HepG2 (cell line): ENCODE measurements around the gene L3MBTL4. TPM values are rescaled to one million over a fixed set of nuclear protein-coding genes. Genes with fewer than 3 reads are reported as not detected.

Experiments used
- EP300 ChIP-seq, 3 experiments: sonication (generic) in 1 of 3; formaldehyde crosslinking in 1 of 3; IDR thresholded peaks; 2 replicates each; pipeline versions ENCODE4 v1.5.1 to v1.6.1; 2011 to 2020; ENCODE audit warnings: low read depth in 2 of 3, low read length in 2 of 3, borderline replicate concordance in 1 of 3, improper control_type of control experiment in 1 of 3, mild to moderate bottlenecking in 1 of 3, missing genetic modification reagents in 1 of 3, moderate library complexity in 1 of 3
- GATAD1 ChIP-seq: IDR thresholded peaks from 2 replicates; pipeline ENCODE4 v1.6.1; 2016; ENCODE audit warnings: missing genetic modification reagents, missing compliant biosample characterization
- HNF4G ChIP-seq, 2 experiments: sonication (generic) in 1 of 2; formaldehyde crosslinking in 1 of 2; IDR thresholded peaks; 2 replicates each; pipeline versions ENCODE4 v1.4.0 to v1.6.1; 2011 to 2020; ENCODE audit warnings: borderline replicate concordance in 2 of 2, low read depth in 2 of 2, mild to moderate bottlenecking in 2 of 2, low read length in 1 of 2, missing genetic modification reagents in 1 of 2, moderate library complexity in 1 of 2
- HNRNPK ChIP-seq: fragments of 200-400 bp; formaldehyde crosslinking; IDR thresholded peaks from 2 replicates; pipeline ENCODE4 v1.6.1; 2018; ENCODE audit warnings: low read length, low read depth, moderate library complexity, mild to moderate bottlenecking; ENCODE audit not compliant: poor library complexity, severe bottlenecking
- HOXA7 ChIP-seq: sonication (generic); formaldehyde crosslinking; IDR thresholded peaks from 2 replicates; pipeline ENCODE4 v1.8.1; 2022; ENCODE audit warnings: mild to moderate bottlenecking, missing genetic modification reagents, moderate library complexity
- MAFG ChIP-seq: sonication (generic); formaldehyde crosslinking; IDR thresholded peaks from 2 replicates; pipeline ENCODE4 v1.5.1; 2020; ENCODE audit warnings: mild to moderate bottlenecking, missing genetic modification reagents
- MXD4 ChIP-seq: IDR thresholded peaks from 2 replicates; pipeline ENCODE4 v1.6.1; 2016; ENCODE audit warnings: mild to moderate bottlenecking, missing biosample characterization, missing genetic modification reagents
- NFIC ChIP-seq: IDR thresholded peaks from 2 replicates; pipeline ENCODE4 v1.6.1; 2012; ENCODE audit warnings: mild to moderate bottlenecking, low read length, inconsistent platforms
- SRSF4 ChIP-seq: fragments of 200-400 bp; formaldehyde crosslinking; IDR thresholded peaks from one replicate; pipeline ENCODE4 v1.6.1; 2018; ENCODE audit warnings: mild to moderate bottlenecking, low read depth, low read length, moderate library complexity; ENCODE audit not compliant: poor library complexity, severe bottlenecking
- TCF7L2 ChIP-seq: IDR thresholded peaks from 2 replicates; pipeline ENCODE4 v1.6.1; 2011; ENCODE audit warnings: mild to moderate bottlenecking, low read depth, low read length, moderate library complexity
- ZC3H4 ChIP-seq: sonication (generic); formaldehyde crosslinking; IDR thresholded peaks from 2 replicates; pipeline ENCODE4 v1.4.0; 2020; ENCODE audit warnings: missing genetic modification reagents, borderline replicate concordance
- ZFYVE20 ChIP-seq: sonication (generic); formaldehyde crosslinking; IDR thresholded peaks from 2 replicates; pipeline ENCODE4 v1.8.0; 2023; ENCODE audit warnings: low read depth, mild to moderate bottlenecking, moderate library complexity, missing genetic modification reagents, borderline replicate concordance
- ZNF282 ChIP-seq: fragments of 450-650 bp; IDR thresholded peaks from 2 replicates; pipeline ENCODE4 v1.6.1; 2018; ENCODE audit not compliant: partially characterized antibody
- ZNF30 ChIP-seq: sonication (generic); formaldehyde crosslinking; IDR thresholded peaks from 2 replicates; pipeline ENCODE4 v1.5.0; 2020; ENCODE audit warnings: mild to moderate bottlenecking, missing genetic modification reagents
- ZNF326 ChIP-seq: sonication (generic); formaldehyde crosslinking; IDR thresholded peaks from 2 replicates; pipeline ENCODE4 v1.4.0; 2020; ENCODE audit warnings: missing genetic modification reagents, borderline replicate concordance
- ZNF333 ChIP-seq: sonication (generic); formaldehyde crosslinking; IDR thresholded peaks from 2 replicates; pipeline ENCODE4 v1.4.0; 2020; ENCODE audit warnings: mild to moderate bottlenecking, missing genetic modification reagents, borderline replicate concordance
- ZNF552 ChIP-seq: sonication (generic); formaldehyde crosslinking; IDR thresholded peaks from 2 replicates; pipeline ENCODE4 v1.9.0; 2022; ENCODE audit warnings: missing genetic modification reagents, mild to moderate bottlenecking, borderline replicate concordance
- ZNF652 ChIP-seq: IDR thresholded peaks from 2 replicates; pipeline ENCODE4 v1.6.1; 2016; ENCODE audit warnings: low read depth, borderline replicate concordance
- ZNF672 ChIP-seq: sonication (generic); formaldehyde crosslinking; IDR thresholded peaks from 2 replicates; pipeline ENCODE4 v1.8.1; 2022; ENCODE audit warnings: missing genetic modification reagents
- ZNF674 ChIP-seq: sonication (generic); formaldehyde crosslinking; IDR thresholded peaks from 2 replicates; pipeline ENCODE4 v1.5.0; 2020; ENCODE audit warnings: low read depth, mild to moderate bottlenecking, missing genetic modification reagents
- polyA plus RNA-seq, 8 experiments: library from polyadenylated mRNA; depleted of rRNA in 3 of 8; stranded (reverse) in 7 of 8; unstranded in 1 of 8; fragments of >200 nt; fragmentation: Illumina TruSeq in 4 of 8; extraction: Trizol in 4 of 8; gene quantifications; 2 replicates each; pipeline versions ENCODE4 v1.2.1 to v1.2.3, GENCODE V29; 2011 to 2016; ENCODE audit warnings: low read depth in 4 of 8, missing spikeins in 1 of 8, mixed read lengths in 1 of 8; ENCODE audit not compliant: insufficient read depth in 1 of 8
- total RNA-seq, 5 experiments: library from RNA; depleted of rRNA; stranded (reverse); fragments of >200 nt; fragmentation: Illumina TruSeq; extraction: Trizol; gene quantifications; 2 replicates each; pipeline ENCODE4 v1.2.3, GENCODE V29; 2016; ENCODE audit warnings: low read depth in 1 of 5
- TF ChIP-seq, protein P1 (sequence below): IDR thresholded peaks from 2 replicates; pipeline ENCODE4 v1.4.0; 2020; ENCODE audit warnings: mild to moderate bottlenecking, missing genetic modification reagents
- TF ChIP-seq, protein P2 (sequence below): IDR thresholded peaks from 2 replicates; pipeline ENCODE4 v1.6.1; 2016; ENCODE audit warnings: mild to moderate bottlenecking
- TF ChIP-seq, protein P3 (sequence below): sonication (generic); formaldehyde crosslinking; IDR thresholded peaks from 2 replicates; pipeline ENCODE4 v1.5.0; 2020; ENCODE audit warnings: missing genetic modification reagents

The L3MBTL4 gene
- total and polyA plus RNA-seq, 2 of the 13 experiments (the other 11 are each of a cell fraction or from before 2014, with no cell fraction given): 10.8 to 13.3 TPM

DNA sequence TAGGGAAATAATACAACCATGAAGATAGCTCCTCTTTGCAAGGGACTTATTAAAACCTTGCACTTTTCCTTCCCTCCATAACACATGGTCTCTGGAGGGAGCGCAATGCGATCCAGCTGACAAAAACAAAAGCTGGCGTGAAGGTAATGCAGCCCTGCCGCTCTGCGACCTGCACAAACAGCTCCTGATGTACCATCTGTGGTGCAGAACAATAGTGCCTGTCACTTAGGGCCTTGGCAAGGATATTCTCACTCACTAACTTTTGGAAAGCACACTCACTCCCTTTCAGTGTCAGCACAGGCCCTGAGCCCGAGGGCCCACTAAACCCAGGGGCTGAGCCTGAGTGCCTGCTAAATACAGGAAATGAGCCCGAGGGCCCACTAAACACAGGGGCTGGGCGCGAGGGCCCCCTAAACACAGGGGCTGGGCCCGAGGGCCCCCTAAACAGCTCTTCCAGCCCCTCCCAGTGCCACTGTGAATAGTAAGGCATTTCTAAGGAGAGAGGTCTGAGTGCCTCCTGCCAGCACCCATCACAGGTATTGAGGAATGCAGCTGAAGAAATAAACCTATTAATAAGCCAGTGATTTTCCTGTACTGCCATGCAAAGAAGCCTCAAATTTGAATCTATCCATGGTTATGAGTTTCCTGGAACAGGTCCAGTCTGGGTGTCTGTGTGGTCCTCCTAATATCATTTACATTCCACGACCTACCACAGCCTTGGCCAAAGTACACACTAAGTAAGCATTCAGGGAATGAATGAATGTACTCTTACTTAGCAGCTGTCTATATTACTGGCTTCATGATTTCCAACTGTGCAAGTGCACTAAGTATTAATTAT is 9.3 kb downstream of the L3MBTL4 start (continued):
- TF ChIP-seq, protein P1, sequence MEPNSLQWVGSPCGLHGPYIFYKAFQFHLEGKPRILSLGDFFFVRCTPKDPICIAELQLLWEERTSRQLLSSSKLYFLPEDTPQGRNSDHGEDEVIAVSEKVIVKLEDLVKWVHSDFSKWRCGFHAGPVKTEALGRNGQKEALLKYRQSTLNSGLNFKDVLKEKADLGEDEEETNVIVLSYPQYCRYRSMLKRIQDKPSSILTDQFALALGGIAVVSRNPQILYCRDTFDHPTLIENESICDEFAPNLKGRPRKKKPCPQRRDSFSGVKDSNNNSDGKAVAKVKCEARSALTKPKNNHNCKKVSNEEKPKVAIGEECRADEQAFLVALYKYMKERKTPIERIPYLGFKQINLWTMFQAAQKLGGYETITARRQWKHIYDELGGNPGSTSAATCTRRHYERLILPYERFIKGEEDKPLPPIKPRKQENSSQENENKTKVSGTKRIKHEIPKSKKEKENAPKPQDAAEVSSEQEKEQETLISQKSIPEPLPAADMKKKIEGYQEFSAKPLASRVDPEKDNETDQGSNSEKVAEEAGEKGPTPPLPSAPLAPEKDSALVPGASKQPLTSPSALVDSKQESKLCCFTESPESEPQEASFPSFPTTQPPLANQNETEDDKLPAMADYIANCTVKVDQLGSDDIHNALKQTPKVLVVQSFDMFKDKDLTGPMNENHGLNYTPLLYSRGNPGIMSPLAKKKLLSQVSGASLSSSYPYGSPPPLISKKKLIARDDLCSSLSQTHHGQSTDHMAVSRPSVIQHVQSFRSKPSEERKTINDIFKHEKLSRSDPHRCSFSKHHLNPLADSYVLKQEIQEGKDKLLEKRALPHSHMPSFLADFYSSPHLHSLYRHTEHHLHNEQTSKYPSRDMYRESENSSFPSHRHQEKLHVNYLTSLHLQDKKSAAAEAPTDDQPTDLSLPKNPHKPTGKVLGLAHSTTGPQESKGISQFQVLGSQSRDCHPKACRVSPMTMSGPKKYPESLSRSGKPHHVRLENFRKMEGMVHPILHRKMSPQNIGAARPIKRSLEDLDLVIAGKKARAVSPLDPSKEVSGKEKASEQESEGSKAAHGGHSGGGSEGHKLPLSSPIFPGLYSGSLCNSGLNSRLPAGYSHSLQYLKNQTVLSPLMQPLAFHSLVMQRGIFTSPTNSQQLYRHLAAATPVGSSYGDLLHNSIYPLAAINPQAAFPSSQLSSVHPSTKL: peak; percentile 72
- TF ChIP-seq HOXA7 (CRISPR knock-in tag) (no peak), ZFYVE20 (no peak), HNRNPK (no peak), ZNF674 (CRISPR knock-in tag) (no peak), MXD4 (CRISPR knock-in tag) (no peak), ZC3H4 (no peak), GATAD1 (CRISPR knock-in tag) (no peak), HNF4G (IDR thresholded peaks at IDR 0.05; ENCODE audit: borderline replicate concordance, low read depth, low read length) (peak; percentile 53), HNF4G (CRISPR knock-in tag; IDR thresholded peaks at IDR 0.05; ENCODE audit: borderline replicate concordance, low read depth) (no peak), TCF7L2 (no peak), ZNF326 (no peak), SRSF4 (no peak), ZNF552 (no peak), ZNF282 (no peak), NFIC (peak; percentile 31; the same call in 1 of the 2 replicates), ZNF652 (CRISPR knock-in tag) (no peak), ZNF30 (no peak), ZNF672 (CRISPR knock-in tag) (no peak), ZNF333 (CRISPR knock-in tag) (no peak), EP300 (IDR thresholded peaks at IDR 0.05; ENCODE audit: low read depth in 2 of 2, low read length in 2 of 2) (peak in 1 of 2 experiments; percentile 57; a peak in 1 of 4 replicates), EP300 (CRISPR knock-in tag; IDR thresholded peaks at IDR 0.05; ENCODE audit: borderline replicate concordance) (no peak), MAFG (CRISPR knock-in tag) (no peak)
- TF ChIP-seq, protein P2, sequence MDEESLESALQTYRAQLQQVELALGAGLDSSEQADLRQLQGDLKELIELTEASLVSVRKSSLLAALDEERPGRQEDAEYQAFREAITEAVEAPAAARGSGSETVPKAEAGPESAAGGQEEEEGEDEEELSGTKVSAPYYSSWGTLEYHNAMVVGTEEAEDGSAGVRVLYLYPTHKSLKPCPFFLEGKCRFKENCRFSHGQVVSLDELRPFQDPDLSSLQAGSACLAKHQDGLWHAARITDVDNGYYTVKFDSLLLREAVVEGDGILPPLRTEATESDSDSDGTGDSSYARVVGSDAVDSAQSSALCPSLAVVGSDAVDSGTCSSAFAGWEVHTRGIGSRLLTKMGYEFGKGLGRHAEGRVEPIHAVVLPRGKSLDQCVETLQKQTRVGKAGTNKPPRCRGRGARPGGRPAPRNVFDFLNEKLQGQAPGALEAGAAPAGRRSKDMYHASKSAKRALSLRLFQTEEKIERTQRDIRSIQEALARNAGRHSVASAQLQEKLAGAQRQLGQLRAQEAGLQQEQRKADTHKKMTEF (CRISPR knock-in tag): no peak
- TF ChIP-seq, protein P3, sequence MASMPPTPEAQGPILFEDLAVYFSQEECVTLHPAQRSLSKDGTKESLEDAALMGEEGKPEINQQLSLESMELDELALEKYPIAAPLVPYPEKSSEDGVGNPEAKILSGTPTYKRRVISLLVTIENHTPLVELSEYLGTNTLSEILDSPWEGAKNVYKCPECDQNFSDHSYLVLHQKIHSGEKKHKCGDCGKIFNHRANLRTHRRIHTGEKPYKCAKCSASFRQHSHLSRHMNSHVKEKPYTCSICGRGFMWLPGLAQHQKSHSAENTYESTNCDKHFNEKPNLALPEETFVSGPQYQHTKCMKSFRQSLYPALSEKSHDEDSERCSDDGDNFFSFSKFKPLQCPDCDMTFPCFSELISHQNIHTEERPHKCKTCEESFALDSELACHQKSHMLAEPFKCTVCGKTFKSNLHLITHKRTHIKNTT (CRISPR knock-in tag): no peak
